Natural killer cell treated with Interleukin-12 subunit alpha and Interleukin-12 subunit beta and Interleukin-15 and Interleukin-18, amount 100 ng/mL, for 72 hours (primary cell): ENCODE measurements around the gene LAMA5. TPM values are rescaled to one million over a fixed set of nuclear protein-coding genes. Genes with fewer than 3 reads are reported as not detected.
A peak's percentile ranks its signal among the peaks of the same experiment; 100 is the strongest.
"Not testable (repeated sequence)": the region's sequence is repeated elsewhere in the genome, so short reads cannot be mapped to it uniquely, and the experiment has no call there.

Source experiments
- ATAC-seq, 2 donors: fragments of 150-1000 bp; cut with Tn5 transposase in 1 of 2; sonication (Bioruptor Pico), chemical (Tn5 transposase) in 1 of 2; 2 replicates each; pipeline ENCODE4 v1.10.0; 2021
- DNase-seq: peaks from one replicate; pipeline ENCODE4 v3.0.0; 2022; ENCODE audit warnings: low spot score
- H3K27ac Mint-ChIP-seq, 2 donors: 1 replicate in 1 of 2; 2 replicates in 1 of 2; pipeline ENCODE4 v1.8.0; 2022; ENCODE audit warnings: mixed read lengths in 2 of 2, mild to moderate bottlenecking in 1 of 2, moderate library complexity in 1 of 2
- H3K27me3 Mint-ChIP-seq, 2 donors: 1 replicate in 1 of 2; 2 replicates in 1 of 2; pipeline ENCODE4 v1.8.0; 2022; ENCODE audit warnings: mixed read lengths in 2 of 2
- H3K36me3 Mint-ChIP-seq: one replicate; pipeline ENCODE4 v1.8.0; 2022; ENCODE audit warnings: mixed read lengths
- H3K4me1 Mint-ChIP-seq, 2 donors: 1 replicate in 1 of 2; 2 replicates in 1 of 2; pipeline ENCODE4 v1.8.0; 2022; ENCODE audit warnings: low read depth in 2 of 2, mixed read lengths in 2 of 2, mild to moderate bottlenecking in 1 of 2
- H3K4me3 Mint-ChIP-seq: one replicate; pipeline ENCODE4 v1.8.0; 2022; ENCODE audit warnings: mixed read lengths
- H3K9me3 Mint-ChIP-seq: 2 replicates; pipeline ENCODE4 v1.8.0; 2022; ENCODE audit warnings: mixed read lengths
- total RNA-seq, 2 donors: library from RNA; stranded (reverse); gene quantifications; one replicate each; pipeline ENCODE4 v1.2.3, GENCODE V29; 2022

The LAMA5 gene
- total RNA-seq, 2 donors from 2014 or later, result 1.5 to 1.9 TPM

DNA sequence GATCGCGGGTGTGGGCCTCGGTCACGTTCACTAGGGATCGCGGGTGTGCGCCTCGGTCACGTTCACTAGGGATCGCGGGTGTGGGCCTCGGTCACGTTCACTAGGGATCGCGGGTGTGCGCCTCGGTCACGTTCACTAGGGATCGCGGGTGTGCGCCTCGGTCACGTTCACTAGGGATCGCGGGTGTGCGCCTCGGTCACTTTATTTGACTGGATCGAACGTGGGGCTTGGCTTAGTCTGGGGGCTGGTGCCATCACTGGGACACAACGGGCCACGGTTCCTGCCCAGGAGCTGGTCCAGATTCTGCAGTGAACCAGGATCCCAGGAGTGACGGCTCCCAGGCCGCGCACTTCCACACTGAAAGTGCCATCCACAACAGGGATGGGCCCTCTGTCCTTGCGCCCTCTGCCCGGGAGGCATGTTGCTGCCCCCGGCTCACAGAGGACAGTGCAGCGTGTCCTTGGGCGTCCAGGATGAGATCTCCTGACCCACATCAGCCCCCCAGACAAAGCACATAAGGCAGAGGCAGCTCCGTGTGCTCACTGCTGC is 6.6 kb upstream of the LAMA5 start:
- not testable (repeated sequence) for H3K4me1 Mint-ChIP-seq, DNase-seq, H3K36me3 Mint-ChIP-seq, H3K27ac Mint-ChIP-seq, ATAC-seq, H3K9me3 Mint-ChIP-seq, H3K4me3 Mint-ChIP-seq
- H3K27me3 Mint-ChIP-seq, result peaks cover 8 to 13% of the 10 kb centered on the region in 2 donors

DNA sequence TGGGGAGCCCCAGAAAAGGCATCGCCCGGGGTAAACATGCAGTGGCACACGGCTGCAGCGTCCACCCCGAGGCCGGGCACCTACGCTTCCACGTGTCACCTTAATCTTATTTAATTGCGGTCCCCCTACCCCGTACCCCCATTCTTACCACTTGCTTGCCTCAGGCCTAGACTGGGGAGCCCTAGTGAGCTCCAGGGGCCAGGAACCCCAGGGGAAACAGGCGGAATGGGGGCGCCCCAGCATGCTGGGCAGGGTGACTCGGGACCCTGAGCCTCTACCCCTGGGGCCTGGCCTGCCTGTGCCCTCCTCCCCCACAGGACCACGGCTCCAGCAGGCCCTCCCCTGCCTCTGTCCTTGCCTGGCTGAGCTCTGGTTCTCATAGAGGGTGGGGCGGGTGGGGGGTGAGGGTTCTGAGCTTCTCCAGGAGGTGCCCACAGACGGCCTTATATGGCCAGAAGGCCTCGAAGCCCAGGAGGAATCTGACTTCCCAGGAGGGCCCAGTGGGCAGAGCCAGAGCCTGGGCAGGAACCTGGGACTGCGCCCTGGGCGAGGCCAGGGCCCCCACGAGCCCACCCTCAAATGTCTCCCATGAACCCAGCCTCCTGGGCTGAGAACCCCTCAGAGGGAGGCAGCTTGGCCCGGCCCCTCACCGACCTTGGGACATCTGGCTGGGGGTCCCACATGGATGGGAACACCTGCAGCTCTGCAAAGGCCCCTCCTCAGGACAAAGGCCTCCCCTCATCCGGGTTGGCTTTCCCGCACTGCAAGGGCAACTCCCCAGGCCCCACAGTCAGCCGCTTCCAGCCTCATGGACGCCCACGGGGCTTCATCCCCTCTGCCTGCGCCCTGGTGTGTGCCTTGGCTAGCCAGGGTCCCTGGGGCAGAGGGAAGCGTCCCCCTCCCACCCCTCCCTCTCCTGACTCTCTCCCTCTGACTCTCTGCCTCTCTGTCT is 5.2 kb upstream of the LAMA5 start:
- Mint-ChIP-seq H3K4me3 (no peak overlapping the region), H3K4me1 (no peaks in the 10 kb centered on the region), H3K27ac (no peak overlapping the region), H3K27me3 (peaks cover 8 to 13% of the 10 kb centered on the region in 2 donors), H3K36me3 (no peaks in the 10 kb centered on the region), H3K9me3 (no peaks in the 10 kb centered on the region)
- no peak for ATAC-seq
- DNase-seq, result no peak

DNA sequence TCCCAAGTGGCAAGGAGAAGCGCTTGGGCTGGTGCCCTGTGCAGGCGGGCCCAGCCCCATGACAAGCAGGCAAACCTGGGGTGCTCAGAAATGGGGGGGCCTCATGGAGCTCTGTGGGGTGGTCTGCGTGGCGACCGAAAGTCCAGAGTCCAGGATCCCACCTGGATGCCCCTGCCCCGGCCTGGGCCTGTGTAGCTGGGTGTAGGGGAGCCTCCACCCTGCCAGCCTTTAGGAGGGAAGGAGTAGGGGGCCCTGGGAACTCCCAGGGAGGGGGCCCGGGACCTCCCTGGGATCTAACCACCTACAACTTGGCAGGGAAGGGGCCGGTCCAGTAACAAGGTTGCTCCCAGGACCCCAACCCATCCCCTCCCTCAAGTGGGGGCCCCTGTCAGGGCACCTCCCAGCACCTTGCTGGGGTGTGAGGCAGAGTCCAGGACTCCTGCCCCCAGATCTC is 4.5 kb upstream of the LAMA5 start:
- ATAC-seq (no peak), DNase-seq (no peak)
- Mint-ChIP-seq H3K4me1 (no peaks in the 10 kb centered on the region), H3K27ac (no peak overlapping the region), H3K4me3 (no peak overlapping the region), H3K27me3 (peaks cover 8 to 13% of the 10 kb centered on the region in 2 donors), H3K36me3 (no peaks in the 10 kb centered on the region), H3K9me3 (no peaks in the 10 kb centered on the region)

DNA sequence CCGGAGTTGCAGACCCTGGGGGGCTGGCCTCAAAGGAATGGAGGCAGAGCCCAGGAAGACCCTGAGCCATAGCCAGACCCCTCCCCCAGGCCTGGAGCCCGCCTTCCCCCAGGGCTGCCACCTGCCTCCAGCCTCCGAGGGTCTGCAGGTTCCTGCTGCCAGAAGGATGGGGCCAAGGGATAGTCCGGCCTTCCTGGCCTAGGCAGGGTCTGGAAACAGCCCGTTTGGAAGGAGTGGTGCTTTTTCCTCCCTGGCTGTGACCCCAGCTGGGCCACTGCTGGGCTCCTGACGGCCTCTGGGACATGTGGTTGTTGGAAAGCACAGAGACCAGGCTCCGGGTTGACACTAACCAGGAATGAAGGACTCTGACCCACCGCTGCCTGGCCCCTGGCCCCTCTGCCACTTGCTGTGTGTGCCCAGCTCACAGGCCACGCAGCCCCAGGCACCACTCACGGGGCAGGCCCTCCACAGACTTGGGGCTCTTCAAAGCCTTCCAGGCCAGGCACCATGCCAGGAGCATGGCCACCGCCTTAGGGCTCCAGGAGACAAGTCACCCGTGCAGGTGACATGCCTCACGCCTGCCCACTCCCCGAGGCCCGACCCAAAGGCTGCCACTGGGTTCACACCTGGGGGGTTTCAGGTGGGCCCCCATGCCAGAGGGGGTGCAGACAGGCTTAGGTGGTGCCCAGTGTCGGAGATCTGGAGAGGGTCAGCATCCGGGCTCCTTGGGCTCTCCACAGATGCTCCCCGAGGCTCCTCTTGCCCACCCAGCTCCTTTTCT is 3.9 kb upstream of the LAMA5 start:
- Mint-ChIP-seq H3K27me3 (peaks cover 8 to 13% of the 10 kb centered on the region in 2 donors), H3K27ac (no peak overlapping the region), H3K9me3 (no peaks in the 10 kb centered on the region), H3K4me3 (no peak overlapping the region), H3K36me3 (no peaks in the 10 kb centered on the region), H3K4me1 (no peaks in the 10 kb centered on the region)
- ATAC-seq (no peak), DNase-seq (no peak)

DNA sequence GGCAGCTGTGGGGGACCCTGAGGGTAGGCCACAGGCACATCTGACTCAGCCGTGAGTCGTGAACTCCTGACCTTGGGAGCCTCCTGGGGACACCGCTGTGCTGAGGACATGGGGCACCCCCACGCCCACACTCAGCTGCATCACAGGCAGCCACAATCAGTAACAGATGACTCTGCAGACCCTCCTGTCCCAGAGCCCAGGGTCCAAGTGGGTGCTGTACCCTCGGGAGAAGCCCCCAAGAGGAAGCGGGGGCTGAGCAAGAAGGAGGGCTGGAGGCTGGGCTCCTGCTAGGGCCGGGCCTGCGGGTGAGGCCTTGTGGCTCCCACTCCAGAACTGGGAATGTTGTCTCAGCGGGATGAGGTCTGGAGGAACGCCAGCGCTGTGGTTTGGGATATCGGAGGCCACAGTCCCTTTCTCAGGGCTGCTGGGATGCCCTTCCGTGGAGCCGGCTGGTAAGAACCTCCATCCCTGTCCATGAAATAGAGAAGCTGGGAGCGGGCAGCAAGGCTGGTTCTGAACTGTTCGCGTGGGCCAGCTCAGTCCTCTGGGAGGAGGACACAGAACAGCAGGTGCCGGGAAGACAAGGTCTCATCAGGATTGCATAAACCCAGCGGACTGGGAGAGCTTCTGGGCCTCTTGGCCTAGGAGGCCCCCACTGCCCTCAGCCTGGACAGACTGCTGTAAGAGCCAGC is 3.1 kb upstream of the LAMA5 start:
- Mint-ChIP-seq H3K36me3 (no peaks in the 10 kb centered on the region), H3K4me3 (no peak overlapping the region), H3K27ac (no peak overlapping the region), H3K27me3 (peaks cover 8 to 15% of the 10 kb centered on the region in 2 donors), H3K9me3 (no peaks in the 10 kb centered on the region), H3K4me1 (no peaks in the 10 kb centered on the region)
- ATAC-seq, result no peak
- no peak for DNase-seq

DNA sequence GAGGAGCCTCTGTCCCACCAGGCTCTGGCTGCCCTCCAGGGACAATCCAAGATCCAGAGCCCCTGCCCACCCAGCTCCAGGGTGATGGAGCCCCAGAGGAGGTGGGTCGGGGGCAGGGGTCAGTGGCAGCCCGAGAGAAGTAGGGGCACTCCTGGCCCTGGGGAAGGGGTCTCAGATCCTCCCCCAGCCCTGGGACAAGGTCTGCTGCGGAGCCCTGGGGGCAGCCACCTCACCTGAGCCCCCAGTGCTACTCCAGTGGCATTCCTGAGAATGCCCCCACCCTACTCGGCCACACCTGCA is 2.7 kb upstream of the LAMA5 start:
- H3K4me1 Mint-ChIP-seq, result no peaks in the 10 kb centered on the region
- H3K9me3 Mint-ChIP-seq, result no peaks in the 10 kb centered on the region
- no peak for ATAC-seq
- no peak overlapping the region for H3K4me3 Mint-ChIP-seq
- no peak overlapping the region for H3K27ac Mint-ChIP-seq
- H3K36me3 Mint-ChIP-seq, result no peaks in the 10 kb centered on the region
- DNase-seq, result no peak
- peaks cover 8 to 18% of the 10 kb centered on the region in 2 donors for H3K27me3 Mint-ChIP-seq

DNA sequence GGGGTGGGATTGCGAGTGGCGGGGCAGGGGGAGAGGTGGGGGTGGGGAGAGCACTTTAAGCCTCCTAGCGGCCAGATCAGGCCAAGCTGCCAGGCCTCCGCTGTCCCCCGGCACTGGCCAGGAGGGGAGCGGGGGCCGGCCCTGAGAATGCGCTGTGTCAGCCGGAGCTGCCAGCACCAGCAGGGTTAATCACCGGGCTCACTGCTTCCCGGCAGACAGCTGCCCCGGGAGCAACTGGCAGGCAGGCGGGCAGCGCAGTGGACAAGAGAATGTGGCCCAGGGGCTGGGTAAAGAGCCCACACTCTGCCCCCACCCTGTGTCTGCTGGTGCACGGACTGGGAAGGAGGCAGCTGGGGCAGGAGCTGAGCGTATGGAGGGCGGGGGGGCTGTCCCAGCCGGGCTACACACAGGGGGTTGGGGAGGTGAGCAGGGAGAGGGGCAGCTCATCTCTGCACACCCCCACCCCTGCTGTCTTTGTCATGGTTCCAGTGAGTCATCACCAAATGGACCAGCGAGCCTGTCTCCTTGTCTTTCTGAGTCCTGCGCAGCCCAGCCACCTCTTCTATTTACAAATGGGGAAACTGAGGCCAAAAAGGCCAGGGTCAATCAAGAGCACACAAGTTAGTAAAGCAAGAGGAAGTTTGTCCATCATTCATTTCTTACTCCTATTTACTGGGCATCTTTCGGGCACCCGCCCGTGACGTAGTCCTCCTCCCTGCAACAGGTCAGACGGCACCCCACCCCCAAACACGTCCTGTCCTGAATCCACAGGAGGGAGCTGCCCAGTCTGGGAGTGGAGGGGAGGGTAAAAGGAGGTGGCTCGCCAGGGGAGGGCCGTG is 2.1 kb upstream of the LAMA5 start:
- Mint-ChIP-seq H3K4me3 (no peak overlapping the region), H3K36me3 (no peaks in the 10 kb centered on the region), H3K9me3 (no peaks in the 10 kb centered on the region), H3K4me1 (no peaks in the 10 kb centered on the region), H3K27me3 (peaks cover 8 to 15% of the 10 kb centered on the region in 2 donors), H3K27ac (no peak overlapping the region)
- peak; percentile 49 for DNase-seq
- ATAC-seq, result no peak

DNA sequence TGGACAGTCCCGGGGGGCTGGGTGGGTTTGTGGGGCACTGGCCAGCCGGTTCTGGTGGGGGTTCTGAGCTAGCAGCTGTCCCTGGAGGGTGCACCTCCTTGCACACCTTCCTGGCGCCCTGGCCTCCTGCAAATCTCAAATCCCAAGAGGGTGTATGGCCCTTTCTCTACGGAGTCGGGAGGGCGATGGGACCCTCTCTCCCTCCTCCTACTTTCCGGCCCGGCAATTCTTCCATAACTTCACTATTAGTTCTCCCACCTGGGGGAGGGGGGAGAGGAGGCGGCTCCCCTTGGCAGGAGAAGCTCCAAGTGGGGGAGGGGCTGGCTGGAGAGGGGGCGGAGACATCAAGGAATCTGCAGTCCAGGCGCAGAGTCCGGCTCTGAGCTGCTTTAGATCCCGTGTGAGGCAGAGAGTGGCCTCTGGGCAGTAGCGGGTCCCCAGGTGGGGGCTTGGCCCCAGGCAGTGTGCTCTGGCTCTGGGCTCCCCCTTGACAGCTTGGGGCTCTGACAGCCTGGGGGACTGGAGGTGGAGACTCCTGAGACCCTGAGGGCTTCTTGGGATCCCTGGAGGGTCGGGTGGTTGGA is 1.4 kb upstream of the LAMA5 start:
- Mint-ChIP-seq H3K9me3 (no peaks in the 10 kb centered on the region), H3K4me3 (no peak overlapping the region), H3K4me1 (no peaks in the 10 kb centered on the region), H3K27me3 (peaks cover 8 to 13% of the 10 kb centered on the region in 2 donors), H3K36me3 (no peaks in the 10 kb centered on the region), H3K27ac (no peak overlapping the region)
- no peak for ATAC-seq
- DNase-seq, result peak; percentile 25

DNA sequence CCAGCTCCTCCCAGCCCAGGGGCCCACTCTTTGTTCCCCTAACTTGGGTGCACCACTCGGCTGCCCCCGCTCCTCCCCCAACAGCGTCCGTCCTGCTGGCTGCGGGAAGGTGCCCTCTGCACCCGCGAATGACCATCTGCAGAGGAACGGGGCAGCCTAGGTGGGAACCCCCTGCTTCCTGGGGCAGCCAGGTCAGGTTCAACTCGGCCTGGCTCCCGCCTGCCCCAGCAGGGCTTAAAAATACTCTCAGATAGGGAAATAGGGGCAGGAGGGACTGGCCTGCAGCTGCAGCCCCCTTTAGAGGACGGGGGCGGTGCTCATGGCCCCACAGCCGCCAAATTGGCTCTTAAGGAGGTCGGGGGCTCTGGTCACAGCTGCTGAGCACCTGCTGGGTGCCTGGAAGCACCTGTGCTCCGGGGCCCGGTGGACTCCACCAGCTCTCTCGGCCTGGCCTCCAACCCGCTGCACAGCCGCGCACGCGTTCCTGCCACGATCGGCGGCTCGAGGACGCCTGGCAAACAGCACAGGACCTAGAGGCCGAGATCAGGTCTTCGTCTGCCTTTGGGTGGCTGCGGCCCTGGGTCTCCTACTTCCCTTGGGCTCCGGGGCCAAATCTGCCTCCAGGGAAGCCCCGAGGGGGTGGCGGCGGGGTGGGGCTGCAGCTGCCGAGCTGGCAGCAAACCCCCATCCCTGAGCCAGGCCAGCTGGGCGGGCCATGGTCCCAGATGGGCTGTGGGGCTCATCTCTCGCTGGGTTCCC is 700 bp upstream of the LAMA5 start:
- H3K27me3 Mint-ChIP-seq, result peaks cover 3 to 9% of the 10 kb centered on the region in 2 donors
- H3K4me1 Mint-ChIP-seq, result no peaks in the 10 kb centered on the region
- no peak overlapping the region for H3K27ac Mint-ChIP-seq
- DNase-seq (peak; percentile 59), ATAC-seq (no peak)
- no peaks in the 10 kb centered on the region for H3K36me3 Mint-ChIP-seq
- H3K9me3 Mint-ChIP-seq, result no peaks in the 10 kb centered on the region
- H3K4me3 Mint-ChIP-seq, result peak overlapping the region; percentile 27

DNA sequence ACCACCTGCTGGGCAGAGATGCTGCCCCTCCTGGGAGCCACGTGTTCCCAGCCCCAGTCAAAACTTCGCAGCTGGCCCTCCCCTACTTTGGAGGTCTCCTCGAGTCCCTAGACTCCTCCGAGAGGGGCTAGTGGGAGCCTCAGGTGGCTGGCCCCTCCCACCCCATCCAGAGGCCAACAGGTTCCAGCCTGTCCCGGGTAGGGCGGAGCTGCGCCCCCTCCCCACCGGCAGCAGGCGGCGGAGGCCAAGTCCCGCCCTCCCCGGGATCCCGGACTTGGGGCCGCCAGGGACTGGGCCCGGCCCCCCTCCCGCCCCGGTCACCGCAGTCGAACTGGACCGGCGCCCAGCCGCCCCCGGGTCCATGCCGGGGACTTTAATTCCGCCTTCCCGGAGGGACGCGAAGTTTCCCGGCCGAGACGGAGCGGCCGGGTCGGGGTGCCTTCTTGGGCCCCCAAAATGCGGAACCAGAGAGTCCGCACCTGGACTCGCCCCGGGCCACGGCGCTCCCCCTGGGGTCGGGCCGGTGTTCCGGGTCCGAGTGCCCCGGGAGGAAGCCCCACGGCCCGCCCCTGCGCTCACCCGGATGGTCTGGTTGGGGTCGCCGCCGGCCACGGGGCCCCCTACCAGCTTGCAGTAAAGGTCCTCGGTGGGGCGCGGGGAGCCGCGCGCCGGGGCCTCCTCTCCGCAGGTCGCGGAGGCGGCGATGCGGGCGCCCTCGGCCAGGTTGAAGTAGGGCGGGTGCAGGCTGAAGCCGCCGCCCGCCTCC is 559 bp downstream of the LAMA5 start:
- peak; percentile 22 to 44 for ATAC-seq
- Mint-ChIP-seq H3K36me3 (no peaks in the 10 kb centered on the region), H3K9me3 (no peaks in the 10 kb centered on the region), H3K27ac (no peak overlapping the region), H3K4me3 (no peak overlapping the region), H3K4me1 (no peaks in the 10 kb centered on the region), H3K27me3 (peaks cover 0 to 8% of the 10 kb centered on the region in 2 donors)
- DNase-seq, result peak; percentile 60

DNA sequence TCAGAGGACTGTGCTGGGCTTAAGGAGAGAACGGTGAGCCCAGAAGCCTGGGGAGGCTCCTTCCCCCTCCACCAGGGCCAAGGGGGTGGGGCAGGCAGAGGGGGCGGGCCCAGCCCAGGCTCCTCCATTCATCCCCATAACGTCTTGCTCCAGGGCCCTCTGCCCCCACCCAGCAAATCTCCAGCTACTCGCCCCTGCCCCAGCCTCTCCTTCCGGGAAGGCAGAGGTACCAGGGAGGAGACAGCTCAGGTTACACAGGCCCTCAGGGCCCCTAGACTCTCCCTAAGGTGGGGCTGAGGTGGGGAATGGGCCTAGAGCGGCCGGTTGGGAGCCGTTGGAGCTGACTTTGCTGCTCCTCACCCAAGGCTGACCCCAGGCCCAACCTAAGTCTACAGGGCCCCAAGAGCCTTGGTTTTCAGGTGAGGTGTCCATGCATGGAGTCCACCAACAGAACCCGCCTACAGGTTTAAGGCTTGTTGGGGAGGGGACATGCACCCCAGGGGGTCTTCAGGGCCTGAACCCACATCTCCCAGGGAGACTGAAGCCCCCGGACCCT is 1.2 kb downstream of the LAMA5 start:
- H3K9me3 Mint-ChIP-seq, result no peaks in the 10 kb centered on the region
- no peaks in the 10 kb centered on the region for H3K36me3 Mint-ChIP-seq
- no peaks in the 10 kb centered on the region for H3K4me1 Mint-ChIP-seq
- DNase-seq, result peak; percentile 58
- ATAC-seq, result no peak
- H3K4me3 Mint-ChIP-seq, result no peak overlapping the region
- peaks cover 0 to 8% of the 10 kb centered on the region in 2 donors for H3K27me3 Mint-ChIP-seq
- no peak overlapping the region for H3K27ac Mint-ChIP-seq
